Chondrocyte (in vitro differentiated cells): ENCODE data around the gene TMEM254. TPM values are rescaled to one million over a fixed set of nuclear protein-coding genes. Genes with fewer than 3 reads are reported as not detected.
"Not testable (repeated sequence)": the region's sequence is repeated elsewhere in the genome, so short reads cannot be mapped to it uniquely, and the experiment has no call there.

Source experiments
- DNase-seq: peaks from one replicate; pipeline ENCODE4 v3.0.0; 2021; ENCODE audit warnings: mixed read lengths, low spot score
- H3K27ac Mint-ChIP-seq: one replicate; pipeline ENCODE4 v1.8.0; 2021; ENCODE audit warnings: mild to moderate bottlenecking, moderate library complexity, mixed read lengths; ENCODE audit not compliant: unreplicated experiment
- H3K27me3 Mint-ChIP-seq: 2 replicates; pipeline ENCODE4 v1.8.0; 2021; ENCODE audit warnings: low read depth, mixed read lengths
- H3K36me3 Mint-ChIP-seq: 2 replicates; pipeline ENCODE4 v1.8.0; 2021; ENCODE audit warnings: low read depth, mixed read lengths
- H3K4me1 Mint-ChIP-seq: 2 replicates; pipeline ENCODE4 v1.8.0; 2021; ENCODE audit warnings: low read depth, mild to moderate bottlenecking, mixed read lengths
- H3K4me3 Mint-ChIP-seq: one replicate; pipeline ENCODE4 v1.8.0; 2021; ENCODE audit warnings: mild to moderate bottlenecking, moderate library complexity, mixed read lengths; ENCODE audit not compliant: unreplicated experiment
- H3K9me3 Mint-ChIP-seq: 2 replicates; pipeline ENCODE4 v1.8.0; 2021; ENCODE audit warnings: low read depth, mixed read lengths
- CTCF ChIP-seq: fragments of 200-600 bp; sonication (generic); IDR thresholded peaks from 2 replicates; pipeline ENCODE4 v1.5.0; 2021; ENCODE audit warnings: antibody characterized with exemption, mild to moderate bottlenecking, moderate library complexity
- long read RNA-seq: library from polyadenylated mRNA; stranded (forward); transcript quantifications from one replicate; pipeline ENCODE4 v2.0.0, GENCODE V29; 2021
- total RNA-seq: library from RNA; stranded (reverse); gene quantifications from 3 replicates; pipeline ENCODE4 v1.2.1, GENCODE V29; 2021

Gene TMEM254
- 18.2 to 19.6 TPM (median 18.9 TPM) in 3 replicates for total RNA-seq
- long read RNA-seq, transcript TMEM254-205 (4 exons, 2,042 nt): major isoform, 28 of 39 reads
- long read RNA-seq, partial matches to known transcripts: 3 of 39 reads
- long read RNA-seq, other reads (novel, unspliced or antisense): 4 of 39 reads

- no peak for TF ChIP-seq CTCF
- Mint-ChIP-seq H3K4me3 (peak within 1 kb of the TSS; percentile 91), H3K36me3 (no peaks in the 10 kb centered on the region), H3K9me3 (no peaks in the 10 kb centered on the region), H3K27me3 (no peaks in the 10 kb centered on the region), H3K27ac (peak within 1 kb of the TSS; percentile 86), H3K4me1 (peaks cover 18% of the 10 kb centered on the region)
- DNase-seq: peak; percentile 95
Measured at GRCh38 chr10:80078448-80079311, at the start of gene TMEM254. TSS of gene TMEM254 (plus strand) at chr10:80078665. CDS start at chr10:80078700, 35 bp downstream.

GRCh38 chr10:80029205-80029604, 49.3 kb upstream of the TMEM254 start:
- not testable (repeated sequence) for H3K9me3 Mint-ChIP-seq, H3K4me1 Mint-ChIP-seq, DNase-seq, H3K4me3 Mint-ChIP-seq, H3K36me3 Mint-ChIP-seq, H3K27me3 Mint-ChIP-seq, H3K27ac Mint-ChIP-seq
- peak; percentile 56 for TF ChIP-seq CTCF

GRCh38 chr10:80029865-80030264, 48.6 kb upstream of the TMEM254 start:
- not testable (repeated sequence) for DNase-seq, H3K9me3 Mint-ChIP-seq, H3K27ac Mint-ChIP-seq, H3K27me3 Mint-ChIP-seq, H3K4me1 Mint-ChIP-seq, H3K36me3 Mint-ChIP-seq, H3K4me3 Mint-ChIP-seq

- no peaks in the 10 kb centered on the region for H3K36me3 Mint-ChIP-seq
- no peak overlapping the region for H3K4me3 Mint-ChIP-seq
- no peaks in the 10 kb centered on the region for H3K4me1 Mint-ChIP-seq
- no peaks in the 10 kb centered on the region for H3K27me3 Mint-ChIP-seq
- H3K27ac Mint-ChIP-seq: no peak overlapping the region
- TF ChIP-seq CTCF: no peak
- no peaks in the 10 kb centered on the region for H3K9me3 Mint-ChIP-seq
- no peak for DNase-seq
Measured at GRCh38 chr10:80032503-80032902, 46.0 kb upstream of the TMEM254 start.

- H3K27ac Mint-ChIP-seq, H3K4me3 Mint-ChIP-seq, H3K9me3 Mint-ChIP-seq, DNase-seq, H3K4me1 Mint-ChIP-seq, H3K27me3 Mint-ChIP-seq, H3K36me3 Mint-ChIP-seq: not testable (repeated sequence)
Measured at GRCh38 chr10:80034766-80035165, 43.7 kb upstream of the TMEM254 start.

GRCh38 chr10:80035430-80035829, 43.0 kb upstream of the TMEM254 start:
- H3K27me3 Mint-ChIP-seq, H3K4me1 Mint-ChIP-seq, H3K36me3 Mint-ChIP-seq, H3K9me3 Mint-ChIP-seq, DNase-seq, H3K4me3 Mint-ChIP-seq, H3K27ac Mint-ChIP-seq: not testable (repeated sequence)

GRCh38 chr10:80036921-80037500, 41.5 kb upstream of the TMEM254 start:
- DNase-seq, H3K36me3 Mint-ChIP-seq, H3K4me1 Mint-ChIP-seq, H3K4me3 Mint-ChIP-seq, H3K27ac Mint-ChIP-seq, H3K9me3 Mint-ChIP-seq, H3K27me3 Mint-ChIP-seq: not testable (repeated sequence)

- not testable (repeated sequence) for H3K9me3 Mint-ChIP-seq, H3K4me3 Mint-ChIP-seq, H3K27ac Mint-ChIP-seq, H3K27me3 Mint-ChIP-seq, H3K4me1 Mint-ChIP-seq, H3K36me3 Mint-ChIP-seq, DNase-seq
Measured at GRCh38 chr10:80038226-80038625, 40.2 kb upstream of the TMEM254 start.
